Measurements from ENCODE around the gene SNX18.

DNA sequence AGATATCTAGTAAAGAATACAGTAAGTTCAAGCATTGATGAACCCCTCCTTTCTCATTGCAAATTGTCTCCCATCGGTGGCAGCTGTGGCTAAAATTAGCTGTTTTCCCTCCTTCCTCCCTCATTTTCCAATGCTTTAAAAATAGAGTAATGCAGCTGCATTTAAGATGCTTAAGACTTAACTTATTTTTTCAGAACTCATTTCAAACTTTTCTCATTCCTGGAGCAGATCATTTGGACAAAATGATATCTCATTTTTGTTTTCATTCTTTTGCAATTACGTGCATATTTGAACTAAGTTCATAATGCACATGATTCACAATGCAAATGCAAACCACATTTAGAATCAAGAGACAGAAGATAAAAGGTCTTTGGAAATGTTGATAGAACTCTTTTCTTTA is 47.4 kb upstream of the SNX18 start:
- TF ChIP-seq CTCF (IDR thresholded peaks at IDR 0.05) = no peak
- TF ChIP-seq EZH2 (IDR thresholded peaks at IDR 0.05; ENCODE audit: borderline replicate concordance, insufficient read depth, low read depth, low read length, poor library complexity, severe bottlenecking) = no peak
